Neural cell (in vitro differentiated cells): ENCODE measurements around the gene SNAI1. TPM values are rescaled to one million over a fixed set of nuclear protein-coding genes. Genes with fewer than 3 reads are reported as not detected.

Experiments
- H2AFZ ChIP-seq: fragments of 200-600, 300-800 bp; sonication (generic), shearing (Covaris generic); 2 replicates; pipeline ENCODE4 v1.6.0; 2014; ENCODE audit warnings: low read depth, mild to moderate bottlenecking, antibody characterized with exemption, low read length, moderate library complexity
- H3F3A ChIP-seq: fragments of 200-600 bp; shearing (Covaris generic); 2 replicates; pipeline ENCODE4 v1.6.1; 2016; ENCODE audit warnings: mild to moderate bottlenecking, moderate library complexity, mixed read lengths, antibody characterized with exemption, low read length; ENCODE audit not compliant: insufficient read depth, poor library complexity, severe bottlenecking
- H3K27ac ChIP-seq: fragments of 200-600, 300-800 bp; sonication (generic), shearing (Covaris generic); 2 replicates; pipeline ENCODE4 v1.5.1; 2014; ENCODE audit warnings: mild to moderate bottlenecking, low read length, moderate library complexity
- H3K27me3 ChIP-seq: fragments of 300-800, 200-600 bp; sonication (generic), shearing (Covaris generic); 2 replicates; pipeline ENCODE4 v1.6.0; 2014; ENCODE audit warnings: mild to moderate bottlenecking, low read depth, low read length, moderate library complexity; ENCODE audit not compliant: insufficient read depth
- H3K36me3 ChIP-seq: fragments of 300-800, 200-600 bp; sonication (generic), shearing (Covaris generic); 2 replicates; pipeline ENCODE4 v1.5.1; 2014; ENCODE audit warnings: mild to moderate bottlenecking, antibody characterized with exemption, low read length, moderate library complexity; ENCODE audit not compliant: insufficient read depth
- H3K4me2 ChIP-seq: fragments of 300-800, 200-600 bp; sonication (generic), shearing (Covaris generic); 2 replicates; pipeline ENCODE4 v1.6.0; 2014; ENCODE audit warnings: mild to moderate bottlenecking, low read length
- H3K4me3 ChIP-seq: fragments of 300-800, 200-600 bp; sonication (generic), shearing (Covaris generic); 2 replicates; pipeline ENCODE4 v1.5.1; 2014; ENCODE audit warnings: mild to moderate bottlenecking, low read length, moderate library complexity
- H3K79me2 ChIP-seq: fragments of 200-600 bp; shearing (Covaris generic); replicated peaks from 2 replicates; pipeline ENCODE4 v1.6.0; 2014; ENCODE audit warnings: mild to moderate bottlenecking, low read length, moderate library complexity; ENCODE audit not compliant: insufficient read depth
- H3K9ac ChIP-seq: fragments of 300-800, 200-600 bp; sonication (generic), shearing (Covaris generic); 2 replicates; pipeline ENCODE4 v1.6.1; 2016; ENCODE audit warnings: mild to moderate bottlenecking, low read length, mixed read lengths
- H3K9me2 ChIP-seq: fragments of 200-600 bp; shearing (Covaris generic); 2 replicates; pipeline ENCODE4 v1.6.1; 2016; ENCODE audit warnings: mild to moderate bottlenecking, low read length, mixed read lengths; ENCODE audit not compliant: insufficient read depth
- H3K9me3 ChIP-seq: fragments of 200-600, 300-800 bp; sonication (generic), shearing (Covaris generic); 2 replicates; pipeline ENCODE4 v1.6.1; 2016; ENCODE audit warnings: mild to moderate bottlenecking, mixed run types, low read length, moderate library complexity, mixed read lengths
- H4K20me1 ChIP-seq: fragments of 200-600 bp; shearing (Covaris generic); 2 replicates; pipeline ENCODE4 v1.6.1; 2016; ENCODE audit warnings: mild to moderate bottlenecking, mixed run types; ENCODE audit not compliant: insufficient read depth
- EP300 ChIP-seq: fragments of 450-650 bp; conservative IDR thresholded peaks from 2 replicates; pipeline ENCODE4 v1.6.1; 2014; ENCODE audit warnings: antibody characterized with exemption, mild to moderate bottlenecking, moderate library complexity; ENCODE audit not compliant: poor library complexity, severe bottlenecking
- EZH2 ChIP-seq: fragments of 200-600, 300-800 bp; shearing (Covaris generic), sonication (generic); IDR thresholded peaks from 2 replicates; pipeline ENCODE4 v1.6.1; 2014; ENCODE audit warnings: antibody characterized with exemption, low read length, borderline replicate concordance, mild to moderate bottlenecking; ENCODE audit not compliant: insufficient read depth, poor library complexity, severe bottlenecking
- MXI1 ChIP-seq: fragments of 450-650 bp; conservative IDR thresholded peaks from 2 replicates; pipeline ENCODE4 v1.6.1; 2014; ENCODE audit warnings: antibody characterized with exemption, mild to moderate bottlenecking; ENCODE audit not compliant: poor library complexity, severe bottlenecking
- POLR2AphosphoS5 ChIP-seq: IDR thresholded peaks from 2 replicates; pipeline ENCODE4 v1.6.1; 2012
- RAD21 ChIP-seq: fragments of 450-650 bp; conservative IDR thresholded peaks from 2 replicates; pipeline ENCODE4 v1.6.1; 2014; ENCODE audit warnings: antibody characterized with exemption, mild to moderate bottlenecking, moderate library complexity
- SMC3 ChIP-seq: fragments of 450-650 bp; conservative IDR thresholded peaks from 2 replicates; pipeline ENCODE4 v1.6.1; 2014; ENCODE audit warnings: antibody characterized with exemption, mild to moderate bottlenecking, moderate library complexity; ENCODE audit not compliant: poor library complexity
- TAF1 ChIP-seq: IDR thresholded peaks from 2 replicates; pipeline ENCODE4 v1.6.1; 2012; ENCODE audit warnings: low read depth
- polyA plus RNA-seq: library from polyadenylated mRNA; depleted of rRNA; stranded (reverse); fragments of >200 nt; gene quantifications from 2 replicates; pipeline ENCODE4 v1.2.3, GENCODE V29; 2014
- TF ChIP-seq, protein P1 (sequence below): fragments of 450-650 bp; IDR thresholded peaks from 2 replicates; pipeline ENCODE4 v1.5.1; 2014; ENCODE audit warnings: antibody characterized with exemption, mild to moderate bottlenecking, moderate library complexity; ENCODE audit not compliant: poor library complexity, severe bottlenecking
- TF ChIP-seq, protein P2 (sequence below): IDR thresholded peaks from 2 replicates; pipeline ENCODE4 v1.6.1; 2012; ENCODE audit warnings: borderline replicate concordance

Gene SNAI1
- polyA plus RNA-seq, 1 donor from 2014 or later = 0.31 TPM

DNA sequence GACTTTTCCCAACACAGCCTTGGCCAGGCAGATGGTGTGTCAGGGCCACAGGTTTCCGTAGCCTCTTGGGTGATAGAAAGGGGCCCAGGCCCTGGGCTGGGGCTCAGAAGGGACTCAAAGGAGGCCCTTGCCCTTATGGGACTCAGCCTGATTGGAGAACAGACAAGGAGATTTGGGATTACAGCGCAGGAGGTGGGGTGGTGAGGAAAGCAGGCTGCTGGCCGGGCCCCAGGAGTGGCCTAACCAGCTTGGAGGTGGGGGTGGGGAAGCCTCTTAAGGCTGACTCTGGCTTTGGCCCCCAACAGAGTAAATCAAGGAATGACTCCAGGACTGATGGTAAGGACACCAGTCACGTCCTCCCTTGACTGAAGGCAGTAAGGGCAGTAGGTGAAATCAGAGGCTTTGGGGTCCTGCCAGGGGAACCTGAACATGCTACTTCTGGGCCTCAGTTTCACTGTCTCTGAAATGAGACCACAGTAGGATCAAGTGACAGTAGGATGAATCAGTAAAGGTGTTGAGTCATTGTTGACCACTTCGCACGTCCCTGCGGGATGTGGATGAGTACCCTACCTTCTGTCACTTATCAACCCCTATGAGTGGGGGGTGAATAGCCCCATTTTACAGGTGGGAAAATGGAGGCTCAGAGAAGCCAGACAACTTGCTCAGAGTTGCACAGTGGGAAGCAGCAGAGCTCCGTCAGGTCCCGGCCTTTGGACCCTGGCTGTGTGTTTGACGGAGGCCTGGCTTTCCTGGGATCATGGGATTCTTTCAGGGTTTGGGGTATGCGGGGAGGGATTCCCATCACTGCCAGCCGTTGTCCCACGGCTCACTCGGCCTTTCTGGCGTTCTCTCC lies 4.5 kb downstream of the SNAI1 start:
- Histone ChIP-seq H3K27me3 (no peaks in the 10 kb centered on the region), H3K36me3 (no peaks in the 10 kb centered on the region), H3K9me3 (no peaks in the 10 kb centered on the region), H3K27ac (no peak overlapping the region), H3K9ac (no peak overlapping the region), H4K20me1 (no peaks in the 10 kb centered on the region), H3K4me2 (no peak overlapping the region), H3K4me3 (no peak overlapping the region), H3K79me2 (no peaks in the 10 kb centered on the region), H3K9me2 (no peaks in the 10 kb centered on the region), H2AFZ (no peak overlapping the region), H3F3A (no peaks in the 10 kb centered on the region)
- TF ChIP-seq EZH2 (no peak), SMC3 (no peak), RAD21 (no peak), POLR2AphosphoS5 (no peak), TAF1 (no peak), MXI1 (no peak), EP300 (no peak)
- TF ChIP-seq, protein P1, sequence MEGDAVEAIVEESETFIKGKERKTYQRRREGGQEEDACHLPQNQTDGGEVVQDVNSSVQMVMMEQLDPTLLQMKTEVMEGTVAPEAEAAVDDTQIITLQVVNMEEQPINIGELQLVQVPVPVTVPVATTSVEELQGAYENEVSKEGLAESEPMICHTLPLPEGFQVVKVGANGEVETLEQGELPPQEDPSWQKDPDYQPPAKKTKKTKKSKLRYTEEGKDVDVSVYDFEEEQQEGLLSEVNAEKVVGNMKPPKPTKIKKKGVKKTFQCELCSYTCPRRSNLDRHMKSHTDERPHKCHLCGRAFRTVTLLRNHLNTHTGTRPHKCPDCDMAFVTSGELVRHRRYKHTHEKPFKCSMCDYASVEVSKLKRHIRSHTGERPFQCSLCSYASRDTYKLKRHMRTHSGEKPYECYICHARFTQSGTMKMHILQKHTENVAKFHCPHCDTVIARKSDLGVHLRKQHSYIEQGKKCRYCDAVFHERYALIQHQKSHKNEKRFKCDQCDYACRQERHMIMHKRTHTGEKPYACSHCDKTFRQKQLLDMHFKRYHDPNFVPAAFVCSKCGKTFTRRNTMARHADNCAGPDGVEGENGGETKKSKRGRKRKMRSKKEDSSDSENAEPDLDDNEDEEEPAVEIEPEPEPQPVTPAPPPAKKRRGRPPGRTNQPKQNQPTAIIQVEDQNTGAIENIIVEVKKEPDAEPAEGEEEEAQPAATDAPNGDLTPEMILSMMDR = no peak
- TF ChIP-seq, protein P2, sequence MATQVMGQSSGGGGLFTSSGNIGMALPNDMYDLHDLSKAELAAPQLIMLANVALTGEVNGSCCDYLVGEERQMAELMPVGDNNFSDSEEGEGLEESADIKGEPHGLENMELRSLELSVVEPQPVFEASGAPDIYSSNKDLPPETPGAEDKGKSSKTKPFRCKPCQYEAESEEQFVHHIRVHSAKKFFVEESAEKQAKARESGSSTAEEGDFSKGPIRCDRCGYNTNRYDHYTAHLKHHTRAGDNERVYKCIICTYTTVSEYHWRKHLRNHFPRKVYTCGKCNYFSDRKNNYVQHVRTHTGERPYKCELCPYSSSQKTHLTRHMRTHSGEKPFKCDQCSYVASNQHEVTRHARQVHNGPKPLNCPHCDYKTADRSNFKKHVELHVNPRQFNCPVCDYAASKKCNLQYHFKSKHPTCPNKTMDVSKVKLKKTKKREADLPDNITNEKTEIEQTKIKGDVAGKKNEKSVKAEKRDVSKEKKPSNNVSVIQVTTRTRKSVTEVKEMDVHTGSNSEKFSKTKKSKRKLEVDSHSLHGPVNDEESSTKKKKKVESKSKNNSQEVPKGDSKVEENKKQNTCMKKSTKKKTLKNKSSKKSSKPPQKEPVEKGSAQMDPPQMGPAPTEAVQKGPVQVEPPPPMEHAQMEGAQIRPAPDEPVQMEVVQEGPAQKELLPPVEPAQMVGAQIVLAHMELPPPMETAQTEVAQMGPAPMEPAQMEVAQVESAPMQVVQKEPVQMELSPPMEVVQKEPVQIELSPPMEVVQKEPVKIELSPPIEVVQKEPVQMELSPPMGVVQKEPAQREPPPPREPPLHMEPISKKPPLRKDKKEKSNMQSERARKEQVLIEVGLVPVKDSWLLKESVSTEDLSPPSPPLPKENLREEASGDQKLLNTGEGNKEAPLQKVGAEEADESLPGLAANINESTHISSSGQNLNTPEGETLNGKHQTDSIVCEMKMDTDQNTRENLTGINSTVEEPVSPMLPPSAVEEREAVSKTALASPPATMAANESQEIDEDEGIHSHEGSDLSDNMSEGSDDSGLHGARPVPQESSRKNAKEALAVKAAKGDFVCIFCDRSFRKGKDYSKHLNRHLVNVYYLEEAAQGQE = no peak

DNA sequence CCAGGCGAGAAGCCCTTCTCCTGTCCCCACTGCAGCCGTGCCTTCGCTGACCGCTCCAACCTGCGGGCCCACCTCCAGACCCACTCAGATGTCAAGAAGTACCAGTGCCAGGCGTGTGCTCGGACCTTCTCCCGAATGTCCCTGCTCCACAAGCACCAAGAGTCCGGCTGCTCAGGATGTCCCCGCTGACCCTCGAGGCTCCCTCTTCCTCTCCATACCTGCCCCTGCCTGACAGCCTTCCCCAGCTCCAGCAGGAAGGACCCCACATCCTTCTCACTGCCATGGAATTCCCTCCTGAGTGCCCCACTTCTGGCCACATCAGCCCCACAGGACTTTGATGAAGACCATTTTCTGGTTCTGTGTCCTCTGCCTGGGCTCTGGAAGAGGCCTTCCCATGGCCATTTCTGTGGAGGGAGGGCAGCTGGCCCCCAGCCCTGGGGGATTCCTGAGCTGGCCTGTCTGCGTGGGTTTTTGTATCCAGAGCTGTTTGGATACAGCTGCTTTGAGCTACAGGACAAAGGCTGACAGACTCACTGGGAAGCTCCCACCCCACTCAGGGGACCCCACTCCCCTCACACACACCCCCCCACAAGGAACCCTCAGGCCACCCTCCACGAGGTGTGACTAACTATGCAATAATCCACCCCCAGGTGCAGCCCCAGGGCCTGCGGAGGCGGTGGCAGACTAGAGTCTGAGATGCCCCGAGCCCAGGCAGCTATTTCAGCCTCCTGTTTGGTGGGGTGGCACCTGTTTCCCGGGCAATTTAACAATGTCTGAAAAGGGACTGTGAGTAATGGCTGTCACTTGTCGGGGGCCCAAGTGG lies 5.3 kb downstream of the SNAI1 start:
- Histone ChIP-seq H3K9ac (no peak overlapping the region), H3K36me3 (no peaks in the 10 kb centered on the region), H3F3A (no peaks in the 10 kb centered on the region), H2AFZ (no peak overlapping the region), H3K4me2 (no peak overlapping the region), H4K20me1 (no peaks in the 10 kb centered on the region), H3K4me3 (no peak overlapping the region), H3K9me2 (no peaks in the 10 kb centered on the region), H3K79me2 (no peaks in the 10 kb centered on the region), H3K27me3 (no peaks in the 10 kb centered on the region), H3K9me3 (no peaks in the 10 kb centered on the region), H3K27ac (no peak overlapping the region)
- no peak for TF ChIP-seq EZH2
- no peak for TF ChIP-seq SMC3
- TF ChIP-seq RAD21 = no peak
- TF ChIP-seq, protein P2 = no peak
- no peak for TF ChIP-seq TAF1
- TF ChIP-seq POLR2AphosphoS5 = no peak
- no peak for TF ChIP-seq EP300
- TF ChIP-seq, protein P1 = no peak
- TF ChIP-seq MXI1 = no peak
